Measurements from ENCODE around the gene VSTM2B.

The VSTM2B gene

DNA sequence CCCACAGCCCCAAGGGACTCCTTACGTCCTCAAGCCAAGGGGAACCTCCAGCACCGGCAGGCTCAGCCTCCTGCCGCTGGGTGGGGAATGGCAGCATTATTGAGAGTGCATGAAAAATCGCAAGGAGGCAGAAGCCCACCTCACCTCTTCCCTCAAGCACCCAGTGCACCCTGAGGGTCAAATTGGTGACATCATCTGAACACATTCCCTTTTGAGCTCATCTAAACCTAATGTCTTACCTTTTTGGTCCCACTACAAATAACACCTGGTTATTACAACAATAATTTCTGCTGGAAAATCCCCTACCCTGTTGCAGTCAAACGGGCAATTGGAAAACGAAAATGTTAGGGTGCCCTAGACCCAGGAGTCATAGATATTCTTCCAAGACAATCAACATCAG lies 68.1 kb downstream of the VSTM2B start:
- DNase-seq, result no peak
- no peak for ATAC-seq

DNA sequence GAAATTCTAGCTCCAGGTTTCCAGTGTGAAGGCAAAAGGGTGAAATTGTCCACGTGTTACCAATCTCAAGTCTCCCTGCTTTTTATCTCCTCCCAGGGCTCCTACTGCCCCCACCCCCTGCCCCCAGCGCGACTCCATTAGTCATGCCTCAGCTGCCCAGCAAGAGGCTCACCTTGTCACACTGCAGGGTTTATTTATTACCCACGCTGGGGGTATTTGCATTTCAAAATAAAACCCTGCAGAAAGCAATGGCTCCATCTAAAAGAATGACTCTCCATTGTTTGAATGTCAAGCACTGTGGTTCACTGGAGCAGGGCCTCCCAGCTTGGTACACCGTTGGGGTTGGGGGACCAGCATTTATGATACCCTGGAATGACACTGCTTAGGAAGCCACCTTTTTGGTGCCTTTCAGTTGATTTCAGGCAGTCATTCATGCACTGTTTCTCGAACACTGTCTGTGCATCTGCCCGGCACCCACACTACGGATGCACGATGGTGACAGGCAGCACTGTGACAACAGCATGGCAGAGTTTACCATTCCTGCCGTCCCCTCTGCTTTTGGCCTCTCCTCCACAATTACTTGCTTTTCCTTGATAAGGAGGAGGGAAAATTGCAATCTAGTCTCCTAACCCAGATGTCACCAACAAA lies 70.4 kb downstream of the VSTM2B start:
- ATAC-seq (no peak), DNase-seq (no peak)

DNA sequence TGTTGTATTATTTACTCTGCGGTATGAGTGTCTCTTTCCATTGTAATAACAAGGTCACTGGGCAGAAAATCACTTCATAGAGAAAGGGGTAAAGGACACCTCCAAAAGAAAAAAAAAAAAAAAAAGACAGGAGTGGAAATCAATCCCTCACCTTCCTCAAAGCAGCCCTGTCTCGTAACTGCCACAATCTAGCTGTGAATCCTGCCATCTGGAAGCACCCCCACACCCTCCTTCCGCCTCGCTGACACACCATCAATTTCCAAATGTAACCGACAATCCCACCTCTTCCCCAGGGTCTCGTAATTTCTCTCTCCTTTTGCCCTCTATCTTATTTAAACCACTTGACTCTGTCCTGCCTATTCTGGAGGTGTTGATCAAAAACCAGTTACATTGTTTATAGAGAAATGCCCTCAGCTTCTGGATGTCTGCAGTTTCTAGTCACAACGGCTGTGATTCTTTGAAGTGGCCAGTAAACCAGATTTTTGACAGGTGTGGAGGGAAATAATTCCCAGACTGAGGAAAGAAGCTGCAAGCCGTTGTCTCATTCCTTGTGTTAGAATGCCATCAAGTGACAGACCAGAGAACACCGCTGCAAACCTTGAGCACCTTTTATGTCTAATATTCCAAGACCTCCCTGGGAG lies 71.2 kb downstream of the VSTM2B start:
- DNase-seq, result no peak
- no peak for ATAC-seq

DNA sequence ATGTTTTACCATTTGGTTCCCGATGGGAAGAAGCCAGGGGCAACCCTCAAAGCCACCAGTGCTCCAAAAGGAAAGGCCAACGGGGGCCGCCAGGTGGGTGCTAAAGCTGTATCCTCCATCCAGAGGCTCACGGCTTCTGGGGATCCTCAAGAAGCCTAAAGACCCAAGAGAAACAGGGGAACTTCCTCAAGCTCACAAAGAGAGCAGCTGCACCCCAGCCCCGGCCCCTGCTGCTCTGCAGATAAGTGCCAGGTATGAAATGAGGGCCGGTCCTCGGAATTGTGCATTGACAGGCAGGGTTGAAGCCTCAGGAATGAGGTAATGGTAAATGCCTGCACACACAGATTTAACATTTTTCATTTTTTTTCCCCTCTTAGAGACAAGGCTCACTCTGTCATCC lies 72.2 kb downstream of the VSTM2B start:
- DNase-seq (no peak), ATAC-seq (no peak)

DNA sequence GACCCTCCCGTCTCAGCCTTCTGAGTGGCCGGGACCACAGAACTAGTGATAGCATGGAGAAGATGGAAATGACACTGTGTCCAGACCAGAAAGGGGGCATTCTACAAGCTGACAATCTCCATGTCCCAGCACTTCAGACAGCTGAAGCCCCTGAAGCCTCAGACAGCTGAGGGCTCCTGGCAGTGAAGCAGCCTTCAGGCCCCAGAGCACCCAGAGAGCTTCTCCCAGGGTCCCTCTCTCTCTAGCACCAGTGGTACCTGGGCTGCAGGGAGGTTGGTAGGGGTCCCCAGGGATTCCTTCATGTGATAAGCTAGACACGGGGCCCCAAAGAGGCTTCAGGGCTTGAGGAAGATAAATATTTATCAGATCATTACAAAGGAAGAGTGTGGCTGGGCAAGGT lies 72.7 kb downstream of the VSTM2B start:
- no peak for ATAC-seq
- DNase-seq, result no peak

DNA sequence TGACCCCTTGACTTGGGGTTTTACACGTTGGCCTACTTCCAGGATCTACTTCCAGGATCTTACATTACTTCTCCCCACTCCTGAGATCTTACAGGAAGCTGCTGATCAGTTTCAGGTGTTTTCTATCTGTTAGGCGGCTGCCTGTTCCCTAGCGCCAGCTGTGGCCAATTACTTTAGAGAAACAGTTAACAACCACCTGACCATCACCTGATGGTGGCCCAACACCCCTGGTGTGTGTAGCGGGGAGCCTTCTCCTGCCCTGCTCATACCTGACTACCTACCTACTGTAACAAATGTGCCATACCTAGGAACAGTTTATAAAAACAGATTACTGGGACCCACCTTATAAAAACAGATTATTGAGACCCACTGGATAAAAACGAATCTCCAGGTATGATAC lies 77.5 kb downstream of the VSTM2B start:
- DNase-seq, result no peak

DNA sequence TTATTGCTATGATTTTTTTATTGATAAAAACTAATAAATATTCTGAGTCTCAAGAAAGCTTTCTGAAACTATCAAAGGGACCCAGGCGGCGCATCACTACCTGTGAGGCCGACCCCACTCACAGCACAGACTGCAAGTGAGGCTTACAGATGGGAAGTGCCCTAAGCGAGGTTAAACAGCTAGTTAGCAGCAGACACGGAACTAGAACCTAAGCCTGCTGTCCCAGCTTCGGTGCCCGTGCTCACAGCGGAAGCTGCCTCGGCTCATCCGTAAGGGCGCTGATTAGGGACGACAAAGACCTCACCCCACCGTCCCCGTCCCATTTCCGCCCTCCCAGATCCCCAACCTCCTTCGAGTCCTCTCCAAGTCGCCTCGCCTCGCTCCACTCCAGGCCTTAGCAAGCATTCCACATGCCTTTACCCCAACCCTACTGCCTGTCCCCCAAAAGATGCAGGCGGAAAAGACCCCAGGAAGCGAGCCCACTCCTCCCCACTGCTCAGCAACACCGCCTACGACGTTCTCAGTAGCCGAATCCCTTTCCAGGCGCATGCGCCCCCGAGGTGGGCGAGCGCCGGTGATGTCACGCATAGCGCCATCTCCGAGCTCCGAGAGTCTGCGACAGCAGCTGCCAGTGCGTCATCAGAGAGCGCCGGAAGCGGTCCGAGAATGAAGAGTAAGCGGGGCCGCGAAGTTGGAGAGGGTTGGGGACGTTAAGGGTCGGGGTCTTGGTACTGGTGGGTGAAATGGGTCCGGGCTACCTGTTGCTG lies 80.0 kb downstream of the VSTM2B start, which contains the start of gene POP4:
Gene POP4 (plus strand): TSS at position 631 of the 767 bp plus-strand sequence. CDS start 36 bp downstream, at position 667.
- DNase-seq, result peak; percentile 99
- ATAC-seq, result peak; percentile 78

More for the DNA sequence above, 77.5 kb downstream of the VSTM2B start:
- no peak for ATAC-seq

DNA sequence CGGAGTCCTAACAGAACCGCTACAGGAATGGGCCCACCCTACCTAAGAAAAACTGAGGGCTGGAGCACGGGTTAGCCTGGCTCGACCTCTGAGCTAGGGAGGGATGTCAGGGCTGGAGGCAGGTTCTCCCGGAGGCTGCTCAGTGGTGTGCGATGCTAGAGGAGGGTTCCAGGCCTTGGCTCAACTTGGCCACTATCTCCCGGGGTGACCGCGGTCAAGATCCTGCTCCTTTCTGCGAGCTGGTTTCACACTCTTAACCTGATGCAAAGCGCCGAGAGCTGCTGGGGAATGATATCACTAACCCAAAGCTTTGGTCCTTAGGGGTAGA lies 80.6 kb downstream of the VSTM2B start:
- DNase-seq, result no peak
- ATAC-seq, result peak; percentile 20

DNA sequence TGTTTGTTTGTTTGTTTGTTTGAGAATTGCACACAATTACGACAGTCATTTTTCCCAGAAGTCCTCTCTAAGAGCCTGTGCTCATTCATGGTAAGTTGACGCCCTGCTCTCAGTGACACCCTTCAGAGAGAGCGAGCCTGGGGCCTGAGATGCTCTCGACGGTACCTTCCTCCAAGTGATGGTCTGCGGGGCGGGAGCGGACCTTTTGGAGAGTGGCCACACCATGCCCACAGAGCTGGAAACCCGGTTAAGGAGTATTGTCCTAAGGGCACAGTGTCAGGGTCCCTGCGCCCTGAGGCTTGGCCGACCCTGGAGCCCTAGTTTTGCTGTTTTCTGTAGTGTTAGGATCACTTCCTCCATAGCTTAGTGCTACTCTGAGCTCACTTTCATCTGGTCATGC lies 83.8 kb downstream of the VSTM2B start:
- ATAC-seq (no peak), DNase-seq (no peak)

DNA sequence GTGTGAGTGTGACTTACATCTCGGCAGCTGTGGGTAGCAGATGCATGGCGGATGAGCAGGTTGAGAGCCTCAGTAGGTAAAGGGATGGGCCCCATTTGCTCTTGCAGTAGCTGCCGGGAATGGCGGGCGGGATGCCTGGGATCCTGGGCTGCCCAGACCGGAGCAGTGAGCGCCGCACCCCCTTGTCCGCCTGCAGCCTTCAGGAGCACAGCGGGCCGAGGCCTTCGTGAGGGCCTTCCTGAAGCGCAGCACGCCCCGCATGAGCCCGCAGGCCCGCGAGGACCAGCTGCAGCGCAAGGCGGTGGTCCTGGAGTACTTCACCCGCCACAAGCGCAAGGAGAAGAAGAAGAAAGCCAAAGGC lies 84.4 kb downstream of the VSTM2B start:
- no peak for ATAC-seq
- no peak for DNase-seq

DNA sequence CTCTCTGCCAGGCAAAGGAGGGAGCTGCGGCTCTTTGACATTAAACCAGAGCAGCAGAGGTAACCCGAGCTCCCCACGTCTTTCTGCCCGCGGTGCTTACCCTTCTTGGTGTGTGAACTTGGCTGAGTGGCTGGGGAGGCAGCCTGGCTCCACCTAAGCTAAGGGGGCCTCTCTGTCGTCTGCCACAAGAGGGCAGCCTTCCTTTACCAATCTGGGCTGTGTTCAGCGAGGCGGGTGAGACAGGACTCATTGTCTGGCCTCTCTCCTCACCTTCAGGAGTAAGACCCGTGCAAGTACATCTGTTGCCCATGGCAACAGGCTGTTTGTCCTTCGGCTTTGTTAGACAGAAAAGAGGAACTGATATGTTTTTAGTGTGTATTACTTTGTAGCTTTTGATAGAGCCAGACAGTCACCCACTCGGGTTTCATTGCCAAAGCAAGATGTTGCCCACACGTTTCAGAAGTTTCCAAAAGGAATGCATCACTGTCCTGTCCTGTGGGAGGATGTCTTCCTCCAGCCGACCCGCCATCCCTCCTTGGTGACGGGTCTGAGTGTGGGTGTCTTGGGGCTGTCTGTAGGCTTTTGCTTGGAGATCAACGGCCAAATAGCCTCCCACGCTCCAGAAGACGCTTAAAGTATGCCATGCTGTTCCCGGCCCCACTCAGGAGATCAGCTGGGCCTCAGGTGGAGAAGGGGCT lies 84.9 kb downstream of the VSTM2B start:
- peak; percentile 86 for ATAC-seq
- peak; percentile 89 for DNase-seq

DNA sequence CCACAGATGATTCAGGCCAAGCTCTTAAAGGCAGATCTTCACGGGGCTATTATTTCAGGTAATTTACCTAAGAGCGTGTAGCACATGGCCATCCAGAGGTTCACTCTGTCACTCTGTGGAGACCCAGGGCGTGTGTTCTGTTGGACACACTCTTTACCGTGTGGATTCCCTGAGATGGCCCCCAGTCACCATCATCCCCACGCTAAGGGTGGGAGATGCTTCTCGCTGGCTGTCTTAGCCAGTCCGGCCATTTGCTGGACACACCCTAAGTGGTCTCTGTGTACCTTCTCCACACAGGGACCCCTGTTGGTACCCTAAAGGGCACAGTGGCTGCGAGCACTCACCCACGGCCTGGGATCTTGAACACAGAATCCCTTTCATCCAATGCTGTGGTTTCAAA lies 86.3 kb downstream of the VSTM2B start:
- ATAC-seq (no peak), DNase-seq (no peak)

DNA sequence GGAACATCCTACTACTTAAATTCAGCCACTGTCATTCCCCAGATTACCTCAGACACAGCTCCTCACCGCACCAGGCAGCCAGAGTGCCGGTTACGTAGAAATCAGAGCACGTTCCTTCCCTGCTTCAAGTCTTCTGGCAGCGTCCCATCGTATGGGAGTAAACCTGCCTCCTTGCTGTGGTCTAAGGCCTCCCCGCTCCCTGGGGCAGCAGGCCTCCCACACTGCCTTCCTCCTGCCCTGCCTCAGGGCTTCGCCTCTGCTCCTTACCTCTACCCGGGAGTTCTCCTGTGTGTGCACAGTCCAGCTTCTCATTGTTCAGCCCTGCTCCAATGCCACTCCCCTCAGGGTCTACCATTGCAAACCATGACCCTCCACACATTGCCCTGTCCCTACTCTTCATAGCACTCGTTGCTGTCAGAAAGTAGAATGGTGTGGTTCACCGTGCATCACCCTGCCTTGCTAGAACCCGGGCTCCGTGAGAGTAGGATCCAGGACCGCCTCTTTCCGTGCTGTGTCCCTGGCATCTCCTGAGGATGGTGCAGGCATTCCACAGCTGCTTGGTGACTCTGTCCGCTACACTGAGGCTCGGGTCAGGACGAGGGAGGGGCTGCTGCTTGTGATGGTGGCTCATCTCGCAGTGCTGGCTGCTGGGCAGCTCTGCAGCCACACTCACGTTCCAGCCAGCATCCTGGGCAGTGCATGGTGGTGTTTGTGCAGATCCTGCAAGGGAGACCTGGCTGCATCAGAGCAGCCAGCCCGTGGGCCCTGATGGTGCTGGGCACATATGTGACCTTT lies 87.2 kb downstream of the VSTM2B start:
- no peak for DNase-seq
- no peak for ATAC-seq

DNA sequence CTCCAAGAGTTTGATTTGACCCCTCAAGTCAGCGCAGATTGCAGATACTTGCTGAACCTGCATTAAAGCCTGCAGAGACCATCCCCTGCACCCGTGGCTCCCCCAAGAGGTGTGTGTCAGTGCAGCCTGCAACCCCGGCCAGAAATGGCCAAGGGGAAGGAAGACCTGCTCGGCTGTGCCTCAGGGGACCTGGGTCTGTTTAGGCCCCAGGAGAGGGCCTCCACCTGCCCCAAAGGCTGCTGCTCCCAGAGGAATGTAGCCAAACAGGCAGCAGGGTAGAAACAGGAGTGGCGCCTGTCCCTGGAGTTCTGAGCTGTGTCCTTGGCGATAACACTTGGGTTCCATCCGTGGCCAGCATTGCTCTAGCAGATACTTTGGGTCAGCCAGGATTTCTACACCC lies 88.3 kb downstream of the VSTM2B start:
- ATAC-seq (no peak), DNase-seq (no peak)
